ENCODE measurements around the gene TENM3.
A peak's percentile ranks its signal among the peaks of the same experiment; 100 is the strongest.
"Not testable (repeated sequence)": the region's sequence is repeated elsewhere in the genome, so short reads cannot be mapped to it uniquely, and the experiment has no call there.

The TENM3 gene

DNA sequence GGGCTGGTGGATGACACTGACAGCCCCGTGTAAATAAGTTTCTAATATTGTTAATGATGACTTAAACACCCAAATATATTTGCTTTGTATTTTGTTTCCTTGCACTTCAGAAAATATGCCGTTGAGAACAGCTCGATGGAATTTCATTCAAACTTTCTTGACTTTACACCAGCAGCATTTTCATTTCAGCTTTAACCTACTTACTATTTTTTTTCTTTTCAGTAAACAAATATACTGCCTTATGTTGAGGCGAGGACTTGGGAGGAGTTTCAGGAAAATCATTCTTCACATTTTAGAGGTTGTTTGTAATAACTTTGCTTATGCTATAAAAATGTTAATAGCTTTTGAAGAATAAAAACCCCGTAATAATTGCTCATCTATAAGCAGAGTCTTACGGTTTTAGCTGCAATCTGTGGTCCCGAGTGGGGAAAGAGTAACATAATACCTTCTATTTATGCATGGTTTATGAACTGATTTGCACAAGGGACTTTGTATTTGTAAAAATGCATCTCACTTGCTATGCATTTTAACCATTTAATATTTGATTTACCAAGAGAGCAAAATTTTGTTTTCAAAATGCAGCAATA, 14.1 kb upstream of the TENM3 start:
- DNase-seq (ENCODE audit: low read depth) = no peak

DNA sequence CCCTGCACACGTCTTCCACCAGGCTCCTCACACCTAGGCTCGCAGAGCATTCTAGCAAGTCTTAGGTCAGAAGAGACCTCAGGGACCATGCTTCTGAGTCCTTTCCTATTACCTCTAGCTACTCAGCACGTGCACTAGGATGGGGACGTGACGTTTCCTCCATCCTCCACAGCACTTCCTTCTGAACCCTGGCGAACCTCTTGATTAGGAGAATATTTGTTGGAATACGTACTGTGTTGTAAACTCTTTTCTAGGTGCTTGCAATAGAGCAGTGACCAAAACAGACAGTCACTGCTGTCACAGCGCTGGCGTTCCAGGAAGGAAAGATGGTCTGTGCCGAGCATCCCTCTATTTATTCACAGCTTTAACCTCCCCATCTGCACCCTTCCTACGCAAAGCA, 12.9 kb upstream of the TENM3 start:
- no peak for DNase-seq (ENCODE audit: low read depth)

GRCh38 chr4:182231080-182231479, 12.1 kb upstream of the TENM3 start:
- DNase-seq (ENCODE audit: low read depth) = no peak

GRCh38 chr4:182231496-182231895, 11.7 kb upstream of the TENM3 start:
- no peak for DNase-seq (ENCODE audit: low read depth)

GRCh38 chr4:182233310-182234090, 9.7 kb upstream of the TENM3 start:
- DNase-seq (ENCODE audit: low read depth) = no peak

DNA sequence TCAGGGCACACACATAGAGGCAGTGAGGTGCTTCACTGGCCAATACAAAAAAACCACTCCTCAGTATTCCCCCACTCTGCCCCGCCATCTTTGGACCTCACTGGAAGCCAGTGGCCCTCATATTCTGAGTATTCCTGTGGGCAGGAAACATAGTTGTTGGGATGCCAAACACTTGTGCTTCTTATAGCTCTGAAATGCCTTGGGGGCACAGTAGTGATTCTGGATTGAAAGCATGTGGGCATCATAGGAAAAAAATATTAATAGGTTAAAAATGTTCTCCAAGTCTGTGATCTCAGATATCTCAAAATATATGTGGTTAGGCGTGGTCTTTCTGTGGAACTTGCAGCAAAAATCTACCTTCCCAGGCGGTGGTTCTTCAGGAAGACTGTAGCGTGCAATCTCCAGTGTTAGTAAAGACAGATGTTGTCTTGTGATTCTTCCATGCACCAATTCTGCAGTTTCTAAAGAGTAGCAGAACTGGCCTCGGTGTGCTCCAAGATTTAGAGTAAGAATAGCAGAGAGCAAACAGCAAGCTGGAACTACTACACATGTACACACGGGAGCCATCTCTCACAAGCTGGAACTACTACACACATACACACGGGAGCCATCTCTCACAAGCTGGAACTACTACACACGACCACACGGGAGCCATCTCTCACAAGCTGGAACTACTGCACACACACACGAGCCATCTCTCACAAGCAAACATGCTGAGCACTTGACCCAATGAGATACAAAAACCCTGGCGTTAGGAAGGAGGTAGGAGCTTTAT, 8.0 kb upstream of the TENM3 start:
- no peak for DNase-seq (ENCODE audit: low read depth)

GRCh38 chr4:182236186-182236585, 7.0 kb upstream of the TENM3 start:
- DNase-seq (ENCODE audit: low read depth) = no peak

GRCh38 chr4:182237010-182237409, 6.2 kb upstream of the TENM3 start:
- DNase-seq (ENCODE audit: low read depth) = not testable (repeated sequence)

DNA sequence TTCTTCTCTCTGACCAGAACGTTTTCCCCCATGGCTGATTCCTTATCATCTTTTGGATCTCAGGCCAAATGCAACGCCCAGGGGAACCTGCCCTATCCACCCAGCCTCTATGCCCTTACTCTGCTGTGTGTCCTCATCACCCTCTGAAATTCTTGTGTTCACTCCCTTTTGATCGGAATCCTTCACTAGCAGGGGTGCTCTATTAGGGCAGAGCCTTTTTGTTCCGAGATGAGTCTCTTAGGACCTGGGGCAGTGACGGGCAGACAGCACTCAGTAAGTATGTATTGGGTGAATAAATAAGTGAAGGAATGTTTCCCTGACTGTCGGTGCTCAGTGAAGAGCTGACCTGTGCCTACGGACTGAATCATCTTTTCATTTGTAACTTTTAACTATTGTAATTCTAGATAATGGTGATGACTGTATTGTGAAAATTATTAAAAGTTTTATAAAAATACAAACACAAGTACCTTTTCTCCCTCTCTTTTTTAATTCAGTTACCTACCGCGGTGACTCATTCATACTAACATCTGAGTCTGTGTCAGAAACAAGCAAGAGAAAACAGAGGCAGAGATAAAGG, 4.8 kb upstream of the TENM3 start:
- DNase-seq (ENCODE audit: low read depth) = no peak

DNA sequence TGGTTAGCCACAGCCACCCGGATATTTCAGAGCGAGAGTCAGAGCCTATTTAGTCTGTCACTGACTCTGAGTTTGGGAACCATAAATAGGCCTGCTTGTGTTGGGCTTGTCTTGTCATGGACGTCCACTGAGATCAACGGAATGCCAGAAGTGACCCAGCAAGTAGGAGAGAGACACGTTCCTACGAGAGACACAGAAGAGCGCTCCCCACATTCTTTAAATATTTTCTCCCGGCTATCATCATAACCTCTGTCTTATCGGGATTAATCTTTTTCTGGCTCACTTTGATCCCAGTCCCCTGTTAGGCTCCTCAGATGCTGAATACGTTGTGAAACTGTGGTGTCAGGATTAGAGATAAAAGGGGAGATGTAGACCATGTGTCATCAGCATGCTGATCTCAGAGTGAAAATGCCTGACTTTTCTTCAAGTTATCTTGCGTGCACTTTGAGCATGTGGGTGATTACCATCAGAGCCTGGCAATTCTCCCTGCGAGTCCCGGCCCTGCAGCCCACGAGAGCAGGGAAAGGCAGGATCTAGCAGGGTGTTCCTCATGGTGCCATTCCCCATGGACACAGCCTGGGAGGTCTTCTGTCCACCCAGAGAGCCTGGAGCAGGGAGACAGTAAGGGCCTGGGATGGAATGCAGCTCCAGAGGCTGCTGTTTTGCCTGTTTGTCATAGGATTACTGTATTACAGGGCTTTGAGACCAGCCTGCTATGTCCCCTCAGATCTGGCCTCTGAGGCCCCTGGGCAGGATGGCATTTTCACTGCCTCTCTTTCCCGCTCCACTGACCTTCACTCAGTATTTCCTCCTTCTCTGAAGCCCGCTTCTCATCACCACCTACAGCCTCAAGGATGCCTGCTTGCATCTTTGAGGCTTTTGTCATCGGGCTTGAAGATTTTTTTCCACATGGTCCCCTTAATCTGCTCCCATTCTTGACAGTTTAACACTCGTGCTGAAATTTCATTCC, 2.8 kb upstream of the TENM3 start:
- DNase-seq (ENCODE audit: low read depth) = peak; percentile 73

- not testable (repeated sequence) for DNase-seq (ENCODE audit: low read depth)
Observed at GRCh38 chr4:182242260-182242659, 942 bp upstream of the TENM3 start.

- no peak for DNase-seq (ENCODE audit: low read depth)
Observed at GRCh38 chr4:182242787-182243186, 415 bp upstream of the TENM3 start.

GRCh38 chr4:182245041-182245440, 1.8 kb downstream of the TENM3 start:
- no peak for DNase-seq (ENCODE audit: low read depth)

DNA sequence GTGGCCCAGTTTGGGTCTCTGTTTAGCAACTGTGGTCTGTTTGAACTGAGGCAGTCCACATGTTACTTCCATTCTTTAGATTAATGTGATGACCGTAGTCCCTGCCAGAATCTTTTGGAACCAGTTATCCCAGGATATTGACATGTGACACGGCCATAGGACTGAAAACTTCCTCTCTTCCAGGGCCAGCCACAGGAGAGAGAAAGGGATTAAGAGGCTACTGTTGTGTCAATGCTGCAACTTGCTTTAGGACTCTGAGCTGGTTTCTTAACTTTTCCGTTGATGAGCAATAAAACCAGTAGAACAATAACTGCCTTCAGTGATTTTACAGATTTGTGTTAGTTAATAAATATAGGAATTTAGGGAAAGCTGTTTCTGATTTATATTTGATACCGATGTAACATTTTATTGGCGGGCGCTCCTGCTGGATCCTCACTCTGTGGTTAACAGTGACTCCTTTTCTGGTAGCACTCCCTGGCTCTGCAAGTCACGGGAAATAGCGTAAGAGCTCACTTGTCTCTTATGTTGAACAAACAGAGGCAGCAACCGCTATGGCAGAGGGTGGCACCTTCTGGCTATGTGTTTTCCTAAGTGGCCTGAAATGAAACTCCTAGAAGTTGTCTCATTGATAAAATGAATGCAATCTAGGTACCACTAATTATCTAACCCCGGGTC, 2.5 kb downstream of the TENM3 start:
- DNase-seq (ENCODE audit: low read depth) = no peak

- DNase-seq (ENCODE audit: low read depth) = no peak
Observed at GRCh38 chr4:182246401-182247205, 3.4 kb downstream of the TENM3 start.

- DNase-seq (ENCODE audit: low read depth) = no peak
Observed at GRCh38 chr4:182248295-182248694, 5.1 kb downstream of the TENM3 start.

GRCh38 chr4:182250446-182250845, 7.2 kb downstream of the TENM3 start:
- no peak for DNase-seq (ENCODE audit: low read depth)

DNA sequence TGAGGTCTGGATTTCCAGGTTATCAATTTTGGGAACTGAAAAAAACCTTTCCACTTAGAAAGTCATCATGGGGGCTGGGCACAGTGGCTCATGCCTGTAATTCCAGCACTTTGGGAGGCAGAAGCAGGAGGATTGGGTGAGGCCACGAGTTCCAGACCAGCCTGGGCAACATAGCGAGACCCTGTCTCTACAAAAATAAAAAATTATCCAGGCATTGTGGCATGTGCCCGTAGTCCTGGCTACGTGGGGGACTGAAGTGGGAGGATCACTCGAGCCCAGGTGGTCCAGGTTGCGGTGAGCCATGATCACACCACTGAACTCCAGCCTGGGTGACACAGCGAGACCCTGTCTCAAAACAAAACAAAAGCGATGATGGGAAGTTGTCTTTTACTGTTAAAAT, 7.9 kb downstream of the TENM3 start:
- no peak for DNase-seq (ENCODE audit: low read depth)

DNA sequence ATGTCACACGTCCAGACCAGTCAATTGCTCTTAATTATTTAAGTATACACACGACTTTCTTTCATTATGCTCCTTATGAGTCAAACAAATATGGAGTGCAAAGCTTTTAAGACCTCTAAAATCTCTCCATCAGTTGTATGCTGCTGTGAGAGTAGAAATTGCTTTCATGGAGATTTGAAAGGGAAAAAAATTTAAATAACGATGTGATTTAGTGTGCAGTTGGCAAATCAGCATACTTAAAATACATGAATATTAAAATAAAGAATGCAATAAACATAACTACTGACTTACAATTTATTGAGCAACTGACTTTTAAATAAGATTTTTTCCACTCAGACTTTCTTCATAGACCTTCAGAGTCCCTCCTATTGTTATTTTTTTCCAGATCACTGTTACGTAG, 9.0 kb downstream of the TENM3 start:
- no peak for DNase-seq (ENCODE audit: low read depth)
